HG03520 (cell line): ENCODE data around the gene LRMDA.
"Not testable (repeated sequence)": the region's sequence is repeated elsewhere in the genome, so short reads cannot be mapped to it uniquely, and the experiment has no call there.

ENCODE experiments used
- ATAC-seq: cut with Tn5 transposase; IDR thresholded peaks from one replicate; pipeline ENCODE4 v1.9.1; 2021; ENCODE audit warnings: mild to moderate bottlenecking, moderate library complexity; ENCODE audit not compliant: unreplicated experiment

Gene LRMDA

DNA sequence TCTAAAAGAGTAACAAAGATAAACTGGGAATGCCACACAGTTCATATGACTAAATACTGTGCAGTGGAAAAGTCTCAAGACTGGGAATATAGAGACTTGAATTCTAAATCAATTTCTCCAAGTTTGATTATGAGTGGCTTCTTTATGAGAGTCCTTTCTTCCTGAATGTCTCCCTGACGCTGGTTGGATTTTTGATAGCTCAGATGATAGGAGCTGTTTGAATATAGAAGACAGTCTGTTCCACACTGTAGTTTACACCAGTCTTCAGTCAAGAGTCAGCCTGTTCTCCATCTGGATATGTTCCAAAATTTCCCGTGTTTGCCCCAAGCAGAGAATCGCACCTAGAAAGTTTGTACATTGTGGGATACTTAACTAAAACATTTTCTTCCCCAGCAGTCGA, 173.7 kb downstream of the LRMDA start:
- ATAC-seq: no peak

DNA sequence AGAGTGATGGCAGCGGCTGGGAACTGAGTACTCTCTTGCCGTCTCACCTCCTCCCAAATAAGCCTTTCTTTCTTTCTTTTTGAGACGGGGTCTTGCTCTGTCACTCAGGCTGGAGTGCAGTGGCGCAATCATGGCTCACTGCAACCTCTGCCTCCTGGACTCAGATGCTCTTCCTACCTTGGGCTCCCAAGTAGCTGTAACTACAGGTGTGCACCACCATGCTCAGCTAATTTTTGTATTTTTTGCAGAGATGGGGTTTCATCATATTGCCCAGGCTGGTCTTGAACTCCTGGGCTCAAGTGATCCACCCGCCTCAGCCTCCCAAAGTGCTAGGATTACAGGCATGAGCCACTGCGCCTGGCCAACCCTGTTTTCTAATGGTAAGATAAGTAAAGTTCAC, 174.4 kb downstream of the LRMDA start:
- ATAC-seq: not testable (repeated sequence)

GRCh38 chr10:75606203-75606779, 174.9 kb downstream of the LRMDA start:
- ATAC-seq: peak; percentile 53

- ATAC-seq: no peak
Measured at GRCh38 chr10:75607576-75607975, 176.2 kb downstream of the LRMDA start.

- ATAC-seq: no peak
Measured at GRCh38 chr10:75610183-75610582, 178.8 kb downstream of the LRMDA start.

GRCh38 chr10:75611172-75611992, 180.0 kb downstream of the LRMDA start:
- ATAC-seq: peak; percentile 44

DNA sequence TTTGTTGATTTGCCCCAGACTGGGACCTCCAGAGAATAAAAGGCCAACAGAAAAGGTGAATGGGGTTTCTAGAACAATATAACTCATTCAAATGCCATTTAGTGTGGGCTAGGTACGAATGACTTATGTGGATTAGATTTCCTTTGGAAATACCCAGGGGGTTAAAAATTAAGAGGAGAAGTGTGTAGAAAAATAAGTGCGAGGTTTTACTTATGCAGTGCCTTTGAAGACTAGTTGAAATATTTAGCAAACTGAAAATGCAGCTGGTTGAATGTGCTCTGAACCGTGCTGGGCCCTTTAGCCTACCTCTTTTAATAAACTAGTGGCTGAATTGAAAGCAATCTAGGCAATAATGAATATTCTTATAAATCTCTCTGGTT, 180.6 kb downstream of the LRMDA start:
- ATAC-seq: no peak

DNA sequence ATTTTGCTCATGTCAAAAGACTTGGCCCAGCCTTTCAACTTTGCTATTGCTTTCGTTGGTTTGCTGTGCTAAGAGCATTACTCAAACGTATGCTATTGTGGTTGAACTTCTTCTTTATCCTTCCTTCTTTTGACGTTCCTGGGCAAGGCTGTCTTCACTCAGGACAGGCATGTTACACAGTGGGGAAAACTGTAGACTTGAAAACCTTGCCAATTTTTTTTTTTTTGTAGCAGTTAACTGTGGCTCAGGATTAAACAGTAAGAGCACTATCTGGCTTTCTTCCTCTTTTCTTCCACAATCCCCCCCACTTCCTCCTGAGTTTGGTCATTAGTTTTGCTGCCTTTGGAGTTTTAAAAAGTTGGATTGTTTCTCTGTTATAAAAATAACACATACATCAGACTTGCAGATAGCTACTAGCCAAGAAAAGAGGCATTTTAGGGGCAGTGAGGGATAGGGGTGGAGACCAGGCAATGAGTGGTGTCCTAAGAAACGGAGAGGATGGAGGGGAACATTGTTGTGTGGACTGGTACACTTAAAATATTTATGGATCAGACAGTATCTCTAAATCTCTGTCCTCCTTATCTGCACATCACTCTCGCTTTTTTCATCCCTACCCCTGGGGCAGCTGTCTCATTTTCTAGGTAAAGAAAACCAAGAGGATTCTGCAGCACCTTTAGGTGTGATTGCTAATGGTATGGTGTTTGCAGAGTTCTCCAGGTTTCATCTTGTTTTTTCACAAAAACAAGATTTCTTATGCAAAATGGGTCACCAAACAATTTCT, 181.7 kb downstream of the LRMDA start:
- no peak for ATAC-seq

DNA sequence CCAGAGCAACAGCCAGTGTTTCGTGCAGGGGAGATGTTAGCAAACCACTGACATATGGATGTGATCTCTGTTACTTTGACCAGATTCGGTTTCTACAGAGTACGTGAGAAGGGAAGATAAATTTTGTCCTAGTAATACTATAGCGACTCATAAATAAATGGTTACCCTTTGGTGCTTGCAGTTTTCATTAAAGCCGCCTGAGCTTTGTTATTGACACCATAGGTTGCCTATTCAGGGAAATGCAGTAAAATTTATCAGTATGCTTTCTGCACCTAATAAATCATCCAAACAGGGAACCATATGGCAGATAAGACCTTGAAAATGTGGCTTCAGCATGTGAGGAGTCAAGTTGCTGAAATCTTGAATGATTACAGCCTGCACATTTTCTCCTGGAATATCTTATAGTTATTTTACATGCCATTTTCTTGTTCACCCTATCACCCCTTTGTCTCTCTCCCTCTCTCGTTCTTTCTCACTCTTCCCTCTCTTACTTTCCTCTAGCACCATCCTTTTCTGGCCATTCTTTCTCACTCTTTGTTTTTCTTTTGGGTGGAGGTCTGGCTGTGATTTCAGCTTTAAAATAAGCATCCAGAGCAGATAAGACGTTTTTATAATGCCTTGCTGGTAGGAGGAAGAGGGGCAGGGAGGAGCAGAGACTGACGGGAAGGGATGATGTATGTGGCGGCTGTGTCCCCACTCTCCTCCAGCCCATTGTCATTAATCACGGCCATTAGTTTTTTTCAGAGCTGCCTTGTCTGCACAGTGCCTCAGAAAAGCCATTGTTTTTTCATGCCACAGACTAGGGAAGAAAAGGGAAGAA, 182.5 kb downstream of the LRMDA start:
- no peak for ATAC-seq

DNA sequence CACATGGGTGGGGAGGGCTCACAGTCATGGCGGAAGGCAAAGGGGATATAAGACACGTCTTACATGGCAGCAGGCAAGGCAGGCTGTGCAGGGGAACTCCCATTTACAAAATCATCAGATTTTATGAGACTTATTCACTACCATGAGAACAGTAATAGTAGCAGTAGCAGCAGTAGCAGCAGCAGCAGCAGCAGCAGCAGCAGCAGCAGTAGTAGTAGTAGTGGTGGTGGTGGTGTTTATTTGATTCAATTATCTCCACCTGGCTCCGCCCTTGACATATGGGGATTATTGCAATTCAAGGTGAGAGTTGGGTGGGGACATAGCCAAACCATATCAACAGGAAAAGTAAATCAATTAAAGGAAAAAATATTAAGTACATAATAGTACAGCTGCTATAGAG, 184.7 kb downstream of the LRMDA start:
- no peak for ATAC-seq

- ATAC-seq: no peak
Measured at GRCh38 chr10:75616874-75617478, 185.6 kb downstream of the LRMDA start.

DNA sequence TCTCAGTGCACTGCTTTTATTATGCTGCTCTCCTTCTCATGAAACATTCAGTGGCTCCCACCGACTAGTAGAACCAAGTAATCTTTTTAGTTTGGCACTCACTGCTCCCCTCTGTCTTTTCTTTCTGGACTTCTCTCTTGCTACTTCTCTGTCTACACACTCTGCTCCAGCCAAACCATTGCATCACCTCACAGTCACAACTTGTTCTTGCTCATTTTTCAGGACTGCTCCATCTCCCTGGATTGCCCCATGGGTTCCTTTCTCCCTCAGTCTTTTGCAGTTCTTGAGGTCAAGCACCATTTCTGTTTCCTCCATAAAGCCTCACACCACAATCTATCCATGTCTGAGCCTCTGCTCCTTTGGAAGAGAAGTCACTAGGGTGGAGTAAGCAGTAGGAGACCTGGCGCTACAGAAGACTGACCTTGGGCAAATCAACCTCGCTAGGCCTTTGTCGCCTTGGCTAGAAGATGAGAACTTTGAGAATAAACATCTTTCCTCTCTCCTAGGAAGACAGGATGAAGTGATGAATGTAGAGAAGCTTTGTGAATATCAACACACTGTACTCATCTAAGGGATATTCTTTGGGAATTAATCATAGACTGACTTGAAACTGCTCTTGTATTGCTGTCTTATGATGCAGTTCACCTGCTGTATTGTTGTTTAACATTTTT, 186.2 kb downstream of the LRMDA start:
- ATAC-seq: no peak

DNA sequence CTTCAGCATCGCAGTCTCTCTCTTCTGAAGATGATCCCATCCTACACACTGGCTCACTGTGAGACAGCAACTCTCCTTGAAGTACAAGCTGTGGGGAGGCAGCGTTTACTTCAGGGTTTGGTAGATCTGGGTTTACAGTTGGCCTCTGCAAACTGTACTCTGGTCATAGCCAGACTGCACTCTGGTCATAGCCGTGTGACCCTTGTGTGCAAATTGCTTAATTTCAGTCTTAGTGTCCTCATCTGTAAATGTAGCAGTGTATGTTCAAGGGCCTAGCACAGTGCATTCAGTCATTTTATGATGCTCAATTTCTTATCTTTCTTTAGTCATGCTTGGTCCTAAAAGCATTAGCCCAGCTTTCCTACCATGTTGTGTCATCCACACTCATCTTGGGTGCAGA, 188.2 kb downstream of the LRMDA start:
- ATAC-seq: peak; percentile 78

GRCh38 chr10:75620356-75620755, 188.9 kb downstream of the LRMDA start:
- no peak for ATAC-seq

DNA sequence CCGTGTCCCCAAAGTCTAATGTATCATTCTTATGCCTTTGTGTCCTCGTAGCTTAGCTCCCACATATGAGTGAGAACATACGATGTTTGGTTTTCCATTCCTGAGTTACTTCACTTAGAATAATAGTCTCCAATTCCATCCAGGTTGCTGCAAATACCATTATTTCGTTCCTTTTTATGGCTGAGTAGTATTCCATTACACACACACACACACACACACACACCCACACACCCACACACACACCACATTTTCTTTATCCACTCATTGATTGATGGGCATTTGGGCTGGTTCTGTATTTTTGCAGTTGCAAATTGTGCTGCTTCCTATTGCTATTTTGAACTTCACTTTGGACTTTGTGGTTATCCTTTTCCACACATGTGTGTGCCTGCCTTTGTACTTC, 189.6 kb downstream of the LRMDA start:
- not testable (repeated sequence) for ATAC-seq

GRCh38 chr10:75622503-75622902, 191.1 kb downstream of the LRMDA start:
- no peak for ATAC-seq

GRCh38 chr10:75623310-75624093, 192.1 kb downstream of the LRMDA start:
- ATAC-seq: no peak

- no peak for ATAC-seq
Measured at GRCh38 chr10:75624638-75625037, 193.2 kb downstream of the LRMDA start.

DNA sequence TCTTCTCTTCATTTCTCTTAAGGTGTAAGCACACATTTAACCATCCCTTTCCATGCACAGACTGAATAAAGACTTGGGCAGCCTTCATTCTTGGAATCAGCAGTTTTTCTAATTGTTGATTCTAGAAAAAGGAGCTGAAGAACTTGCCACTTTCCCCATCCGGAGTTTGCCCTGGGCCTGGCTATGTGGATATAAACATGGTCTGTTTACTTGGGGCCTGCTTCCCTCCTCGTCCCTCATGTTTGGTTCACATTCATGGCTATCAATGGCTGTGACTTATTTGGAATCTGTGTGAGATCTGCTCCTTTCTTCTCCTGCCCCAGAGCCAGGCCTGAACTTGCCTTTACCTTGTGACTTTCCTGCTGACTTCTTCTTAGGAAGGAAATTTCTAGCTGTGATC, 199.3 kb downstream of the LRMDA start:
- ATAC-seq: no peak
